ENCODE data around the gene SASH1. TPM values are rescaled to one million over a fixed set of nuclear protein-coding genes. Genes with fewer than 3 reads are reported as not detected.

Gene SASH1
- total RNA-seq, 1 donor from 2014 or later, result 41.6 TPM

DNA sequence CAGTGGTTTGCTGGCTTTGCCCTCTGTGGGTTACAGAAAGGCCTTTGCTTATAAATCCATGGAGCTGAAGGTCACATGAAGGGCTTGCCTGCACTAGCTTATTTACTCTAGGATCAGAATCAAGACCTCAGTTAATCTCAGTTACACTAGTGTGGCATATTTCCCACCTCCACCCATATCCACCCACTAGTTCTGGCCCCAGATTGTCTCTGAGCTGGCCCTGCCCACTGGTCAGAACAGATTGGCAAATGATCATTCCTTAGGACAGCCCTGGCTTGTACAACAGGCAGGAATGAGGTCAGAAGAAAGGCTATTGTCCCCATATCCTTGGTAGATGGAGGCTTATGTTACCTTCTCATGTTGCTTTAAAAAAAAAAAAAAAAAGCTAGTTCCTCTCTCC is 33.3 kb upstream of the SASH1 start:
- Mint-ChIP-seq H3K4me1 (ENCODE audit: low read depth) (peaks cover 8% of the 10 kb centered on the region), H3K9me3 (ENCODE audit: low read depth) (no peaks in the 10 kb centered on the region), H3K27ac (no peak overlapping the region)

DNA sequence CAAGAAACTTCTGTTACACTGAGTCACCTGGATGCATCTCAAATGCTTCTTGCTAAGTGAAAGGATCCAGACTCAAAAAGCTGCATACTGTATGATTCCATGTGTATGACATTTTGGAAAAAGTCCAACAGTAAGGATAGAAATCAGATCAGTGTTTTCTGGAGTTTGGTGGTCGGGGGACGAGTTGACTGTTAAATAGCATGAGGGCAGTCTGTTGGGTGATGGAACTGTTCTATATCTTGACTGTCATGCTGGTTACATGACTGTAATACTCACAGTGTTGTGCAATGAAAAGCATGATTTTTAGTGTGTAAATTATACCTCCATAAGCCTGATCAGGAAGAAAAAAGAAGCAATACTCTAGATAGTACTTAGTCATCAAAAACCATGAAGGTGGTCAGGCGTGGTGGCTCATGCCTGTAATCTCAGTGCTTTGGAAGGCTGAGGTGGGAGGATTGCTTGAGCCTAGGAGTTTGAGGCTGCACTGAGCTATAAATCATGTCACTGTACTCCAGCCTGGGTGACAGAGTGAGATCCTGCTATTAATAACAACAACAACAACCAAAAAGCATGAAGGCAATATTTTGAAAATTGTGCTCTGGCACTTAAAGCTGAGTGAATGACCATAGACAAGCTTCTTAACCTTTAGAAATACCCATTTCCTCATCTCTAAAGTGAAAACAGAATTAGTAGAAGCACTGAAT is 30.5 kb upstream of the SASH1 start:
- TF ChIP-seq, protein P1, sequence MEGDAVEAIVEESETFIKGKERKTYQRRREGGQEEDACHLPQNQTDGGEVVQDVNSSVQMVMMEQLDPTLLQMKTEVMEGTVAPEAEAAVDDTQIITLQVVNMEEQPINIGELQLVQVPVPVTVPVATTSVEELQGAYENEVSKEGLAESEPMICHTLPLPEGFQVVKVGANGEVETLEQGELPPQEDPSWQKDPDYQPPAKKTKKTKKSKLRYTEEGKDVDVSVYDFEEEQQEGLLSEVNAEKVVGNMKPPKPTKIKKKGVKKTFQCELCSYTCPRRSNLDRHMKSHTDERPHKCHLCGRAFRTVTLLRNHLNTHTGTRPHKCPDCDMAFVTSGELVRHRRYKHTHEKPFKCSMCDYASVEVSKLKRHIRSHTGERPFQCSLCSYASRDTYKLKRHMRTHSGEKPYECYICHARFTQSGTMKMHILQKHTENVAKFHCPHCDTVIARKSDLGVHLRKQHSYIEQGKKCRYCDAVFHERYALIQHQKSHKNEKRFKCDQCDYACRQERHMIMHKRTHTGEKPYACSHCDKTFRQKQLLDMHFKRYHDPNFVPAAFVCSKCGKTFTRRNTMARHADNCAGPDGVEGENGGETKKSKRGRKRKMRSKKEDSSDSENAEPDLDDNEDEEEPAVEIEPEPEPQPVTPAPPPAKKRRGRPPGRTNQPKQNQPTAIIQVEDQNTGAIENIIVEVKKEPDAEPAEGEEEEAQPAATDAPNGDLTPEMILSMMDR (IDR thresholded peaks at IDR 0.05; ENCODE audit: unreplicated experiment), result no peak
- no peak overlapping the region for H3K4me3 Mint-ChIP-seq (ENCODE audit: low read depth)
- H3K9me3 Mint-ChIP-seq (ENCODE audit: low read depth), result no peaks in the 10 kb centered on the region

More for the DNA sequence above, 33.3 kb upstream of the SASH1 start:
- H3K4me3 Mint-ChIP-seq (ENCODE audit: low read depth), result no peak overlapping the region
- TF ChIP-seq, protein P1 (IDR thresholded peaks at IDR 0.05; ENCODE audit: unreplicated experiment), result no peak
- no peaks in the 10 kb centered on the region for H3K27me3 Mint-ChIP-seq
- H3K36me3 Mint-ChIP-seq (ENCODE audit: insufficient read depth), result no peaks in the 10 kb centered on the region
- no peak for DNase-seq (ENCODE audit: low spot score, unreplicated experiment)

DNA sequence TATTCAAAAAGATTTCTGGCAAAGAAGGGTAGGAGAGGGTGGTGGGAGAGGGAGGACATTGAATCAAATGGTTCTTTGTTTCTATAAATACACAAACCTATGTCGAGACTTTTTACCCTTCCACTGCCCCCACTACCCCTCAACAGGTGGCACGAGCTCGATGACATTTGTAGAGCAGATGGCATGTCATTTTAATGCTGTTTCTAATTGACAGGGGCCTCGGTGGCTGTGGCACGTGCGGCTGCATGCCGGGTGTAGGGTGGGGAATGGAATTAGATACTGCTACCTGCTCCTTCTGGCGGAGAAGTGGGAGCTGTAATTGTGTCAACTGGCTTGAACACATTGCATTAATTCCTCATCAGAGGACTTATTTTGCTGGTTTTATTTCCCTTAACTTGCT is 29.1 kb upstream of the SASH1 start:
- DNase-seq (ENCODE audit: low spot score, unreplicated experiment), result no peak
- peaks cover 6% of the 10 kb centered on the region for H3K4me1 Mint-ChIP-seq (ENCODE audit: low read depth)
- H3K27ac Mint-ChIP-seq, result no peak overlapping the region
- no peak overlapping the region for H3K4me3 Mint-ChIP-seq (ENCODE audit: low read depth)
- H3K27me3 Mint-ChIP-seq, result no peaks in the 10 kb centered on the region
- TF ChIP-seq, protein P1 (IDR thresholded peaks at IDR 0.05; ENCODE audit: unreplicated experiment), result no peak
- no peaks in the 10 kb centered on the region for H3K9me3 Mint-ChIP-seq (ENCODE audit: low read depth)
- H3K36me3 Mint-ChIP-seq (ENCODE audit: insufficient read depth), result no peaks in the 10 kb centered on the region

More for the DNA sequence above, 30.5 kb upstream of the SASH1 start:
- Mint-ChIP-seq H3K4me1 (ENCODE audit: low read depth) (peaks cover 6% of the 10 kb centered on the region), H3K36me3 (ENCODE audit: insufficient read depth) (no peaks in the 10 kb centered on the region), H3K27ac (no peak overlapping the region), H3K27me3 (no peaks in the 10 kb centered on the region)
- no peak for DNase-seq (ENCODE audit: low spot score, unreplicated experiment)

DNA sequence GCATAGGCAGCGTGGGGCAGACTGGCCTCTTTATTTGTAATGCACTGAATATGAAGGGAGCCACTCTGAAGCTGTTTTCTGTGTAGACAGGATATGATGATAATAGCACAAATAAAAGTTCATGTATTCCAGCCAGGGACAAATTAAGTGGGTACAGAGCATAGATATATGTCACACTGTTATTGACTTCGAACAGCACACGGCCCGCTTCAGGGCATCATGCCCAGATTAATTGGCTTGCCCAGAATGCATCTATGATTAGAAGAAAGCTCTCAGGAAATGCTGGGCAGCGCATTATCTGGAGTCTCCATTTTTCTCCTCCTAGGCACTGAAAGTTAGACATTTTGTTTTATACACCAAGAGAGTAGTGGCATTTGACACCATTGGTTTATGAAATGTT is 26.3 kb upstream of the SASH1 start:
- H3K27ac Mint-ChIP-seq, result no peak overlapping the region
- TF ChIP-seq, protein P1 (IDR thresholded peaks at IDR 0.05; ENCODE audit: unreplicated experiment), result no peak
- no peak overlapping the region for H3K4me3 Mint-ChIP-seq (ENCODE audit: low read depth)

DNA sequence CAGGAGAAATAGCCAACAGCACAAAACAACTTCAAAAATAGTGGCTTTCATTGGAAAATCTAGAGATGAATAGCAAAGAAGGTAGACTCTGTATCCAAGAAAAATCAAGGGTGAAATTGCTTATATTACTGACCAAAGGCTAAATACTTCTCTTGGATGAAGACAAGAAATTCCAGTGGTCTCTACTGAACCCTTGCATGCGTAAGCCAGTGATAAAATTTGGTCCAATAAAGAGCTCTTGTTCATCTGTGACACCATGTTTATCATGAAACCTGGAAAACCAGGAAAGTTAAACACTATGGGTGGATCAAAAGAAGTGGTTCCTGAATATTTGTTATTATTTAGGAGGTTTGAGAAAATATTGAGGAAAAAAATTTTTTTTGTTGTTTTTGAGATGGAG is 25.6 kb upstream of the SASH1 start:
- TF ChIP-seq, protein P1 (IDR thresholded peaks at IDR 0.05; ENCODE audit: unreplicated experiment), result no peak
- Mint-ChIP-seq H3K4me1 (ENCODE audit: low read depth) (peaks cover 6% of the 10 kb centered on the region), H3K9me3 (ENCODE audit: low read depth) (peaks cover 3% of the 10 kb centered on the region), H3K36me3 (ENCODE audit: insufficient read depth) (peaks cover 2% of the 10 kb centered on the region), H3K27me3 (no peaks in the 10 kb centered on the region), H3K4me3 (ENCODE audit: low read depth) (no peak overlapping the region), H3K27ac (no peak overlapping the region)
- DNase-seq (ENCODE audit: low spot score, unreplicated experiment), result no peak

More for the DNA sequence above, 26.3 kb upstream of the SASH1 start:
- Mint-ChIP-seq H3K27me3 (no peaks in the 10 kb centered on the region), H3K4me1 (ENCODE audit: low read depth) (peaks cover 6% of the 10 kb centered on the region), H3K9me3 (ENCODE audit: low read depth) (peaks cover 3% of the 10 kb centered on the region), H3K36me3 (ENCODE audit: insufficient read depth) (peaks cover 2% of the 10 kb centered on the region)
- no peak for DNase-seq (ENCODE audit: low spot score, unreplicated experiment)

Measured in progenitor cell of endocrine pancreas (in vitro differentiated cells).